ENCODE measurements around the gene AFP. TPM values are rescaled to one million over a fixed set of nuclear protein-coding genes. Genes with fewer than 3 reads are reported as not detected.
"Not testable (repeated sequence)": the region's sequence is repeated elsewhere in the genome, so short reads cannot be mapped to it uniquely, and the experiment has no call there.

Gene AFP
- polyA plus RNA-seq (2012; ENCODE audit: low read depth, missing spikeins): not detected

GRCh38 chr4:73435984-73436383, at the start of gene AFP:
AFP (plus strand) TSS chr4:73436221; CDS start chr4:73436263, 42 bp downstream.
- DNase-seq (ENCODE audit: insufficient read length, low spot score) (no peak), FAIRE-seq (no peak)
- TF ChIP-seq TAF1 (IDR thresholded peaks at IDR 0.05; ENCODE audit: low read depth, low read length) (no peak), POLR2A (IDR thresholded peaks at IDR 0.05; ENCODE audit: low read depth, low read length) (no peak), SPI1 (IDR thresholded peaks at IDR 0.05; ENCODE audit: low read depth, low read length) (no peak), POU2F2 (IDR thresholded peaks at IDR 0.05; ENCODE audit: low read depth, low read length) (no peak), POLR2AphosphoS5 (IDR thresholded peaks at IDR 0.05; ENCODE audit: low read depth, low read length) (no peak), PAX5 (IDR thresholded peaks at IDR 0.05; ENCODE audit: insufficient read depth, low read length, severe bottlenecking) (no peak)

- TF ChIP-seq POLR2A (IDR thresholded peaks at IDR 0.05; ENCODE audit: low read depth, low read length) (no peak), SPI1 (IDR thresholded peaks at IDR 0.05; ENCODE audit: low read depth, low read length) (peak; percentile 86)
- DNase-seq (ENCODE audit: insufficient read length, low spot score) (no peak), FAIRE-seq (no peak)
Observed at GRCh38 chr4:73387552-73387951, 48.5 kb upstream of the AFP start.

DNA sequence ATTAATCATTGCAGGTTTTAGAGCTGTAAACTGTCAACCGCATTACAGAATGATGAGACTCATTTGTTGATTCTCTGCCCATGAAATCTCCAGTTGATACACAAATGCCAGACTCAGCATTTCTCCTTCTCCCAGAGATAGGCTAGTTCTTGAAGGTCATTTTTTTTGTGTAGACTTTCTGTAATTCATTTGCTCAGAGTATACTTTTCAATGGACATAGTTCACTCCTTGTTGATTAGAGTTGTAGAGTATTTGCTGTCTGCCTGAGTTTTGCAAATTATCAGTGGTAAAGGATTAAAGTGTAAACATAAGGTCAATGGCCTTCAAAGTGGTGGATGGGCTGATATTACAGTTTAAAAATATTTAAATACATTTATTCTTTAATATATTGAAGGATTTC, 47.1 kb upstream of the AFP start:
- no peak for TF ChIP-seq POU2F2 (IDR thresholded peaks at IDR 0.05; ENCODE audit: low read depth, low read length)
- TF ChIP-seq POLR2AphosphoS5 (IDR thresholded peaks at IDR 0.05; ENCODE audit: low read depth, low read length): no peak
- TF ChIP-seq SPI1 (IDR thresholded peaks at IDR 0.05; ENCODE audit: low read depth, low read length): no peak
- no peak for TF ChIP-seq TAF1 (IDR thresholded peaks at IDR 0.05; ENCODE audit: low read depth, low read length)
- TF ChIP-seq POLR2A (IDR thresholded peaks at IDR 0.05; ENCODE audit: low read depth, low read length): no peak
- no peak for TF ChIP-seq PAX5 (IDR thresholded peaks at IDR 0.05; ENCODE audit: insufficient read depth, low read length, severe bottlenecking)
- FAIRE-seq (no peak), DNase-seq (ENCODE audit: insufficient read length, low spot score) (no peak)

DNA sequence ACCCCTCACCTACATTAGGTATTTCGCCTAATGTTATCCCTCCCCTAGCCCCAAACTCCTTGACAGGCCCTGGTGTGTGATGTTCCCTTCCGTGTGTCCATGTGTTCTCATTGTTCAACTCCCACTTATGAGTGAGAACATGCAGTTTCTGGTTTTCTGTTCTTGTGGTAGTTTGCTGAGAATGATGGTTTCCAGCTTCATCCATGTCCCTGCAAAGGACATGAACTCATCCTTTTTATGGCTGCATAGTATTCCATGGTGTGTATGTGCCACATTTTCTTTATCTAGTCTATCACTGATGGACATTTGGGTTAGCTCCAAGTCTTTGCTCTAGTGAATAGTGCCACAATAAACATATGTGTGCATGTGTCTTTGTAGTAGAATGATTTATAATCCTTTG, 46.4 kb upstream of the AFP start:
- not testable (repeated sequence) for DNase-seq (ENCODE audit: insufficient read length, low spot score); FAIRE-seq

DNA sequence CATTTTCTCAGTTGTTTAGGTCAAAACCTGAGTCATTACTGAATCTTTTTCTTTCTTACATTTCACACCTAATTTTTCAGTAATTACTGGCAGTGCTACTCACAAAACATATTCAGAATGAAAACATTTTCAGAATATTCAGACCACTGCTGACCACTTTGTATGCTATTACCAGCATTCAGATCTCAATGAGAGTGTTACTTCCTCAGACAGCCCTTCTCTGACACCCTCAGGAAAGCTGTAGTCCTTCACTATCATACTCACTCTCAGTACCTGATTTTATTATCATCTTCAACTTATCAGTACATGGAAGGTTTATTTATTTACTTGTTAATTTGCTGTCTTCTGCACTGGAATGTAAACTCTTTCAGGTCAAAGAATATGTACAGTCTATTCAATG, 44.2 kb upstream of the AFP start:
- DNase-seq (ENCODE audit: insufficient read length, low spot score) (no peak), FAIRE-seq (no peak)
- no peak for TF ChIP-seq SPI1 (IDR thresholded peaks at IDR 0.05; ENCODE audit: low read depth, low read length)
- TF ChIP-seq PAX5 (IDR thresholded peaks at IDR 0.05; ENCODE audit: insufficient read depth, low read length, severe bottlenecking): no peak

- FAIRE-seq (no peak), DNase-seq (ENCODE audit: insufficient read length, low spot score) (no peak)
- TF ChIP-seq POU2F2 (IDR thresholded peaks at IDR 0.05; ENCODE audit: low read depth, low read length) (no peak), SPI1 (IDR thresholded peaks at IDR 0.05; ENCODE audit: low read depth, low read length) (no peak), PAX5 (IDR thresholded peaks at IDR 0.05; ENCODE audit: insufficient read depth, low read length, severe bottlenecking) (no peak), POLR2AphosphoS5 (IDR thresholded peaks at IDR 0.05; ENCODE audit: low read depth, low read length) (no peak), POLR2A (IDR thresholded peaks at IDR 0.05; ENCODE audit: low read depth, low read length) (no peak), TAF1 (IDR thresholded peaks at IDR 0.05; ENCODE audit: low read depth, low read length) (no peak)
Observed at GRCh38 chr4:73392936-73393335, 43.1 kb upstream of the AFP start.

- no peak for FAIRE-seq
- no peak for DNase-seq (ENCODE audit: insufficient read length, low spot score)
- TF ChIP-seq POLR2A (IDR thresholded peaks at IDR 0.05; ENCODE audit: low read depth, low read length) (no peak), POU2F2 (IDR thresholded peaks at IDR 0.05; ENCODE audit: low read depth, low read length) (no peak), SPI1 (IDR thresholded peaks at IDR 0.05; ENCODE audit: low read depth, low read length) (no peak), POLR2AphosphoS5 (IDR thresholded peaks at IDR 0.05; ENCODE audit: low read depth, low read length) (no peak), PAX5 (IDR thresholded peaks at IDR 0.05; ENCODE audit: insufficient read depth, low read length, severe bottlenecking) (no peak), TAF1 (IDR thresholded peaks at IDR 0.05; ENCODE audit: low read depth, low read length) (no peak)
Observed at GRCh38 chr4:73396304-73396703, 39.7 kb upstream of the AFP start.

DNA sequence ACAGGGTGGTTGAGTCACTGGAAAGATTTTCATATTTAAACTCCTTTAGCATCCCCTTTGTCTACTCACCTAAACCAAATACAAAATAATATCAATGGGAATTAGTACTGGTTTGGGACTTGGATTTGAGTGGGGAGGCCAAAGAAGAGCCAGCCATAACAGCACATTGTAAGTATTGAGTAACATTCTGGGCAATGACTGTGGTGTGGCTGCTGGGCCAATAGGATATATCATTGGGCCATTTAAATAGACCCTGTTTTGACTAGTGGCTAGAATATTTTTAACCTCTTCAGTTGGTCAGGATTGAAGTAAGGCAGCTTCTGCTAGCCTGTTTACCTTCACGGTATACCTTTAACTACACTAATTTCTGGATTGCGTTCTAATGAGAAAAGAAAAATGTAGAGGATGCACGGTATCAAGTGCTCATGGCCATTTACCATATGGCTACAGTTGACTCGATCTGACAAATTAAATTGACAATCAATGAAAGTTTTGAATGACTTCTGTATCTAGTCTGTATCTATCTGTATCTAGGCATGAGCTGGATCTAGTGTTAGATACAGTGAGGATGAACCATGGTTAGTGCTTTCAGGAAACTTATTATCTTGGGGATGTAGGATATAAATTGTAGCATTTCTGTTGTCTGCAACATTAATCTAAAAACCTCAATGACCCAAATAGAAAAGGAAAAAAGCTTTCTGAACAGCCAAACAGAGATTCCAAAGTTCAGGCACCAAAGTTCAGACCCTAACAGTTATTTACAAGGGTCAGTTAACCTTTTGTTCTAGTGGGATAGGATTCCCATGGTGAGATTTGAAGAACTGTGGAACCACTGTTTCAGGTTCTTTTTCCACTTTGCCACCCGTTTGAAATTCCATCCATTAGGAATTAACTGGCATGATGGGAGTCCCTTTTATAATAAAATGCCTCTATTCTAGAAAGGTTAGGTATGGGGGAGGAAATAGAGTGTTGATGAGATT, 38.7 kb upstream of the AFP start:
- no peak for DNase-seq (ENCODE audit: insufficient read length, low spot score)
- TF ChIP-seq POLR2A (IDR thresholded peaks at IDR 0.05; ENCODE audit: low read depth, low read length): no peak
- TF ChIP-seq SPI1 (IDR thresholded peaks at IDR 0.05; ENCODE audit: low read depth, low read length): no peak
- no peak for TF ChIP-seq POU2F2 (IDR thresholded peaks at IDR 0.05; ENCODE audit: low read depth, low read length)
- no peak for TF ChIP-seq PAX5 (IDR thresholded peaks at IDR 0.05; ENCODE audit: insufficient read depth, low read length, severe bottlenecking)
- no peak for TF ChIP-seq TAF1 (IDR thresholded peaks at IDR 0.05; ENCODE audit: low read depth, low read length)
- TF ChIP-seq POLR2AphosphoS5 (IDR thresholded peaks at IDR 0.05; ENCODE audit: low read depth, low read length): no peak
- no peak for FAIRE-seq

GRCh38 chr4:73401412-73401811, 34.6 kb upstream of the AFP start:
- TF ChIP-seq SPI1 (IDR thresholded peaks at IDR 0.05; ENCODE audit: low read depth, low read length): no peak
- DNase-seq (ENCODE audit: insufficient read length, low spot score) (no peak), FAIRE-seq (no peak)

- no peak for TF ChIP-seq POU2F2 (IDR thresholded peaks at IDR 0.05; ENCODE audit: low read depth, low read length)
- no peak for TF ChIP-seq POLR2AphosphoS5 (IDR thresholded peaks at IDR 0.05; ENCODE audit: low read depth, low read length)
- TF ChIP-seq TAF1 (IDR thresholded peaks at IDR 0.05; ENCODE audit: low read depth, low read length): no peak
- no peak for TF ChIP-seq SPI1 (IDR thresholded peaks at IDR 0.05; ENCODE audit: low read depth, low read length)
- TF ChIP-seq POLR2A (IDR thresholded peaks at IDR 0.05; ENCODE audit: low read depth, low read length): no peak
- DNase-seq (ENCODE audit: insufficient read length, low spot score): no peak
Observed at GRCh38 chr4:73404042-73404441, 32.0 kb upstream of the AFP start, which contains the start of gene ALB. ALB (plus strand) TSS chr4:73404287; CDS start chr4:73404328, 41 bp downstream.

More at GRCh38 chr4:73404042-73404441, 32.0 kb upstream of the AFP start, which contains the start of gene ALB:
- no peak for FAIRE-seq

All from GM12891 (cell line).